Coronary artery (tissue), 2 donors: ENCODE results near the gene ZMAT2.
A peak's percentile ranks its signal among the peaks of the same experiment; 100 is the strongest.

Source experiments
- DNase-seq: peaks from one replicate; pipeline ENCODE4 v3.0.0-alpha.2; 2017; ENCODE audit warnings: low spot score
- H3K27ac ChIP-seq, 2 donors: fragments of 200-600 bp; sonication (generic); one replicate each; pipeline ENCODE4 v1.5.1; 2016 to 2019
- H3K4me3 ChIP-seq: fragments of 200-600 bp; sonication (generic); 2 replicates; pipeline ENCODE4 v1.5.1; 2016; ENCODE audit warnings: mild to moderate bottlenecking, moderate library complexity
- TF ChIP-seq, protein P1 (sequence below): fragments of 200-600 bp; sonication (generic); IDR thresholded peaks from one replicate; pipeline ENCODE4 v1.5.1; 2019; ENCODE audit warnings: antibody characterized with exemption

ZMAT2 gene

GRCh38 chr5:140672455-140673186, 27.6 kb upstream of the ZMAT2 start:
- no peak overlapping the region for H3K27ac ChIP-seq
- H3K4me3 ChIP-seq, result peak overlapping the region; percentile 42
- TF ChIP-seq, protein P1, sequence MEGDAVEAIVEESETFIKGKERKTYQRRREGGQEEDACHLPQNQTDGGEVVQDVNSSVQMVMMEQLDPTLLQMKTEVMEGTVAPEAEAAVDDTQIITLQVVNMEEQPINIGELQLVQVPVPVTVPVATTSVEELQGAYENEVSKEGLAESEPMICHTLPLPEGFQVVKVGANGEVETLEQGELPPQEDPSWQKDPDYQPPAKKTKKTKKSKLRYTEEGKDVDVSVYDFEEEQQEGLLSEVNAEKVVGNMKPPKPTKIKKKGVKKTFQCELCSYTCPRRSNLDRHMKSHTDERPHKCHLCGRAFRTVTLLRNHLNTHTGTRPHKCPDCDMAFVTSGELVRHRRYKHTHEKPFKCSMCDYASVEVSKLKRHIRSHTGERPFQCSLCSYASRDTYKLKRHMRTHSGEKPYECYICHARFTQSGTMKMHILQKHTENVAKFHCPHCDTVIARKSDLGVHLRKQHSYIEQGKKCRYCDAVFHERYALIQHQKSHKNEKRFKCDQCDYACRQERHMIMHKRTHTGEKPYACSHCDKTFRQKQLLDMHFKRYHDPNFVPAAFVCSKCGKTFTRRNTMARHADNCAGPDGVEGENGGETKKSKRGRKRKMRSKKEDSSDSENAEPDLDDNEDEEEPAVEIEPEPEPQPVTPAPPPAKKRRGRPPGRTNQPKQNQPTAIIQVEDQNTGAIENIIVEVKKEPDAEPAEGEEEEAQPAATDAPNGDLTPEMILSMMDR, result no peak
- no peak for DNase-seq

GRCh38 chr5:140673187-140673976, 26.9 kb upstream of the ZMAT2 start, which contains the start of gene DND1:
Gene DND1 (minus strand): TSS chr5:140673576. CDS start chr5:140673542, 34 bp downstream.
- no peak for DNase-seq
- H3K4me3 ChIP-seq, result peak within 1 kb of the TSS; percentile 42

DNA sequence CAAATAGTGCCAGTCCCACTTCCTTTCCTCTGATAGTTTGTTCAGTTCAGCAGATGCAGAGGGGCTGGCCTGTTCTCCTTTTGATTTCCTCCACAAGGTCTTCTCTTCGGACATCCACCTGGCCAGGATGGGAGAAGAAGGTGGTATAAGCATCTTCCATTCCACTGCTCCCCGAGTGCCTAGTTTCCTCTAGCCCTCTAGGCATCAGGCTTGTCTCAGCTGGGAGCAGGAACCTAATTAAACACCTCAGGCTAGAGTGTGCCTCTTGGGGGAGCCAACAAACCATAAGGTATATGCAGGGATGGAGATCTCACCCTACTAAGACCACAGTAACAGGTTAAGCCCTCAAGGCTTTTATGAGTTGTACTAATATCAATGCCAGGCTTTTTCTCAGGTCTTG, 26.0 kb upstream of the ZMAT2 start:
- no peak for DNase-seq
- TF ChIP-seq, protein P1, result no peak
- Histone ChIP-seq H3K27ac (no peak overlapping the region), H3K4me3 (no peak overlapping the region)

More at GRCh38 chr5:140673187-140673976, 26.9 kb upstream of the ZMAT2 start, which contains the start of gene DND1:
- TF ChIP-seq, protein P1, result no peak
- H3K27ac ChIP-seq, result no peak within 1 kb of the TSS

DNA sequence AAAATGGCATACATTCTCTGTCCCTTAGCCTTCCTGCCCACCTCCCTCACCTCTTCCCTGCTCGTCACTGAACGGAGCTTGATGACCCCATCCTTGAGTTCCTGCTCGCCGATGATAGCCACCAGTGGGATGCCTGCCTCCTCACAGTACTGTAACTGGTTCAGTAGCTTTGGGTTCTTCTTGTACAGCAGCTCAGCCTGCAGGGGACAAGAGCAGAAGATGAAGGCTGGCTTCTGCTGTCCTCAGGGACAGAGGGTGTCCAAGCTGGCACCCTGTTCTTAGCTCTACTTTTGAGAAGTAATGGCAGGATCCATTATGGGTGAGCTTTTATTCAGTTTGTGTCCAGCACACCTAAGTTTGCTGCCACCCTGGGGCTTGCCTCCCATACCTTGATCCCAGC, 25.6 kb upstream of the ZMAT2 start:
- Histone ChIP-seq H3K27ac (no peak overlapping the region), H3K4me3 (no peak overlapping the region)
- DNase-seq, result no peak
- TF ChIP-seq, protein P1, result no peak

DNA sequence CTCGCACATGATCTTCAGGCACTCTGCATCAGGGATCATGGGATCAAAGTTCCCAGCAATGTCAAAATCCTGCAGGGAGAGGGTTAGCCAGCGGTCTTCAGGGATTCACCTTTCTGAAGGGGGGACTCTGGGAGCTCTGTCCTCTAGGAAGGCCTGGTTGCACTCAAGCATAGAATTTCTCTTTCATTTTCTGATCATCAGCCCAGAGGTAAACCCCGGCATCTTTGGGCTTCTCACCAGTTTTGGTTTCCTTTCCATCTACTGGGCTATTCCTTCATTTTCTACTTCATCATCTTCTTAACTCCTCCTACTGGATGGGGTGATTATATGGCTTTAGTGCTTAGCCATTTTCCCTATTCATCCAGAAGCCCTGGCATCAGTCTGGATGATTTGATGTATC, 22.3 kb upstream of the ZMAT2 start:
- Histone ChIP-seq H3K4me3 (no peak overlapping the region), H3K27ac (no peak overlapping the region)
- DNase-seq, result no peak
- TF ChIP-seq, protein P1, result no peak

DNA sequence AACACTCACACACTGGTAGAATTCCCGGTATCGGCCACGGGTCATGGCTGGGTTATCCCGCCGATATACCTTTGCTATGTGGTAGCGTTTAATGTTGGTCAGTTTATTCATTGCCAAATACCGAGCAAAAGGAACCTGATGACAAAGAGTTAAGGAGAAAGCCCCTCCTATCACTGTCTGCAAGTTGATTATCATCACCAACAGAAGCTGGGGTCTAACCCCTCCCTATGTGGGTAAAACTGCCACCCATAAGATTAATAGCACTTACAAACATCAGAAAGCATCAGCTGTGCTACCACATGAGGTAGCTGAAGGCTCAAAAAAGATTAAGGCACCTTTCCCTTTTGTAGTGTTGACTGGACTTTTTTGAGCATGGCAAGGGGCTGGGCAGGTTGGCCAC, 21.3 kb upstream of the ZMAT2 start:
- Histone ChIP-seq H3K27ac (no peak overlapping the region), H3K4me3 (no peak overlapping the region)
- TF ChIP-seq, protein P1, result no peak
- no peak for DNase-seq
